NB4 (cell line): ENCODE results near the gene ANO10.
A peak's percentile ranks its signal among the peaks of the same experiment; 100 is the strongest.

ENCODE experiments used
- DNase-seq: peaks from one replicate; pipeline ENCODE4 v3.0.0; 2010; ENCODE audit warnings: low read depth
- H3K4me3 ChIP-seq: one replicate; pipeline ENCODE4 v1.5.1; 2011; ENCODE audit warnings: mild to moderate bottlenecking, low read depth, low read length, moderate library complexity
- MAX ChIP-seq: IDR thresholded peaks from 2 replicates; pipeline ENCODE4 v1.6.1; 2011; ENCODE audit warnings: low read depth, low read length
- MYC ChIP-seq: IDR thresholded peaks from 2 replicates; pipeline ENCODE4 v1.6.1; 2011; ENCODE audit warnings: low read depth, low read length
- POLR2A ChIP-seq: IDR thresholded peaks from 2 replicates; pipeline ENCODE4 v1.6.1; 2011; ENCODE audit warnings: mild to moderate bottlenecking; ENCODE audit not compliant: insufficient read length; ENCODE audit errors: extremely low read depth
- TF ChIP-seq, protein P1 (sequence below): IDR thresholded peaks from one replicate; pipeline ENCODE4 v1.5.1; 2012; ENCODE audit warnings: low read depth, low read length

The ANO10 gene

DNA sequence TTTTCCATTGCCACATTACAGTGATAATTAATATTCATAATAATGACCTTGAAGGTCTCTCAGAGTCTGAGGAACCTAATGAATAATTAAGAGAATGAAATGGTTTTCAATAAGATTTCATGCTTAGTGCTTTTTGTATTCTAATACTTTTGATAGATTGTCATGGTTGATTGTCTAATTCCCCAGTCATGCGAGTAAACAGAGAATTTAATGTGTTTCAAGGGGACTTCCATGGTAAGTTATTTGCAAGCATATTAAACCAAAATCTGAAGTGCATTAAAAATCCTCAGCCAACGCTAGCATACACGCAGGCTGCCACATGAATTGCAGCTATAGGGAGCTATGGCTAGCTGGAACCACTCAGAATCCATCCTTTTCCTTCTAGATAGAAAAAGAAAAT is 18.9 kb upstream of the ANO10 start:
- no peak for DNase-seq
- TF ChIP-seq MYC (no peak), POLR2A (no peak), MAX (no peak)
- TF ChIP-seq, protein P1, sequence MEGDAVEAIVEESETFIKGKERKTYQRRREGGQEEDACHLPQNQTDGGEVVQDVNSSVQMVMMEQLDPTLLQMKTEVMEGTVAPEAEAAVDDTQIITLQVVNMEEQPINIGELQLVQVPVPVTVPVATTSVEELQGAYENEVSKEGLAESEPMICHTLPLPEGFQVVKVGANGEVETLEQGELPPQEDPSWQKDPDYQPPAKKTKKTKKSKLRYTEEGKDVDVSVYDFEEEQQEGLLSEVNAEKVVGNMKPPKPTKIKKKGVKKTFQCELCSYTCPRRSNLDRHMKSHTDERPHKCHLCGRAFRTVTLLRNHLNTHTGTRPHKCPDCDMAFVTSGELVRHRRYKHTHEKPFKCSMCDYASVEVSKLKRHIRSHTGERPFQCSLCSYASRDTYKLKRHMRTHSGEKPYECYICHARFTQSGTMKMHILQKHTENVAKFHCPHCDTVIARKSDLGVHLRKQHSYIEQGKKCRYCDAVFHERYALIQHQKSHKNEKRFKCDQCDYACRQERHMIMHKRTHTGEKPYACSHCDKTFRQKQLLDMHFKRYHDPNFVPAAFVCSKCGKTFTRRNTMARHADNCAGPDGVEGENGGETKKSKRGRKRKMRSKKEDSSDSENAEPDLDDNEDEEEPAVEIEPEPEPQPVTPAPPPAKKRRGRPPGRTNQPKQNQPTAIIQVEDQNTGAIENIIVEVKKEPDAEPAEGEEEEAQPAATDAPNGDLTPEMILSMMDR: no peak
- no peak overlapping the region for H3K4me3 ChIP-seq

DNA sequence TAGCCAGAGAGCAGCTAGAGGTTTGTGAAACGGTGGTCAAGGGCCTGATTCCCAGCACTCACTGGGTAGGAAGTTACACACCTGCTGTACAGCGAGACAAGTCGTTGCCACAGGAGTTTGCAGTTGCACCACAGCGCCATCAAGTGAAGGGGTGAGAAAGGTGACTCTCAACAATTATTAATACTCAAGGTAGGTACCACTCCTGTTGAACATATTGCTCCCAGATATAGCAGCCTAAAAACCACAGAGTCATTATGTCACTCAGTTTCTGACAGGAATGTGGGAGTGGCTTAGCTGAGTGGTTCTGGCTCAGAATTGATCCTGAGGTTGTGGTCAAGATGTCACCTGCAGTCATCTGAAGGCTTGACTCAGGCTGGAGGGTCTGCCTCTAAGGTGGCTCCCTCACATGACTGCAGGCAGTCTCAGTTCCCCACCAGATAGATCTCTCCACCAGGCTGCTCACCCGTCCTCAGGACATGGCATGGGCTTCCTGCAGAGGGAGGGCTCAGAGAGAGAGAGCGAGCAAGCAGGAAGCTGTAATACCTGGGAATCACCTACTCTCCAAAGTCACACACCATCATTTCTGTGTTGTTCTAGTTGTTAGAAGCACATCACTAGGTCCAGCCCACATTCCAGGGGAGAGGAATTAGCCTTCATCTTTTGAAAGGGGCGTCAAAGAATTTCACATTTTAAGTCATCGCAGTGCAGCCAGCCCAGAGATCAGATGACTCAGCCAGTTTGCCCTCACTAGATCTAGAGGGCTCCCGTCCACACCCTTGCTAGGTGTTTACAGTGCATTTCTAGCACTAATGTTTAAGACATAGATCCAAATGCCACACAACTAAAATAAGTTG is 17.0 kb upstream of the ANO10 start:
- H3K4me3 ChIP-seq: no peak overlapping the region
- DNase-seq: peak; percentile 7
- TF ChIP-seq MYC (no peak), MAX (no peak), POLR2A (no peak)
- TF ChIP-seq, protein P1: peak; percentile 26

DNA sequence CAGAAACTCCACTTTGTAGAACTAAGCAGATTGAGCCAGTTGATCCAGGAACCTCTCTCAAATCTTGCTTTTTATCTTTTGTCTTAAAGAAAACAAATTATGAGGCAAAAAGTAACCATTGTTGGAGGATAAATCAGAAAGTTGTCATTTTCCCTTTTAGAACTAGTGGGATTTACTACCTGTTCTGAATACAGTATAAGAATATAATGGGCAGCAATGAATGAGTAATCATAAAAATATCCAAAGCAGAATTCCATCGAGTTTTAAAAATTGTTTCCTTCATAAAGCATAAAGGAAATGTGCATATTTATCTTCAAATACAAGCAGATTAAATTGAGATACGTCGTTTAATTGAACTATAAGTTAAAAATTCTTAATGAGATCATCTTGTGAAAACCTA is 15.9 kb upstream of the ANO10 start:
- TF ChIP-seq MAX: no peak
- TF ChIP-seq POLR2A: no peak
- TF ChIP-seq, protein P1: no peak
- TF ChIP-seq MYC: no peak
- no peak overlapping the region for H3K4me3 ChIP-seq
- DNase-seq: no peak

DNA sequence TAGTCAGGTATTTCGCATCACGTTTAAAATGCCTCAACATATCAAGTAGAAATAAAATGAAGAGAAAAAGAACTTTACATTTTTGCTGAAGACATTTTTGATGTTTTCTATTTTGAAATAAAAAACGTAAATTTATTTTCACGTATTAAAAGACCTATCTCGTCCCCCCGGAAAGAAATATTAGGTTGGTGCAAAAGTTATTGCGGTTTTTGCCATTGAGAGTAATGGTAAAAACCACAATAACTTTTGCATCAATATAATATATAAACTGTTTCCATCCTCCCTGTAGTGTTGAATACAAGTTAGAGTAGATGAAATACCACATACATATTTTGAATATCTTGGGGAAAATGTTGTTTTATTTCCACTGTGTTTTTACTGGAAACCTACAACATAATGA is 11.2 kb upstream of the ANO10 start:
- H3K4me3 ChIP-seq: no peak overlapping the region
- TF ChIP-seq, protein P1: no peak
- TF ChIP-seq MAX (no peak), POLR2A (no peak), MYC (no peak)
- no peak for DNase-seq

DNA sequence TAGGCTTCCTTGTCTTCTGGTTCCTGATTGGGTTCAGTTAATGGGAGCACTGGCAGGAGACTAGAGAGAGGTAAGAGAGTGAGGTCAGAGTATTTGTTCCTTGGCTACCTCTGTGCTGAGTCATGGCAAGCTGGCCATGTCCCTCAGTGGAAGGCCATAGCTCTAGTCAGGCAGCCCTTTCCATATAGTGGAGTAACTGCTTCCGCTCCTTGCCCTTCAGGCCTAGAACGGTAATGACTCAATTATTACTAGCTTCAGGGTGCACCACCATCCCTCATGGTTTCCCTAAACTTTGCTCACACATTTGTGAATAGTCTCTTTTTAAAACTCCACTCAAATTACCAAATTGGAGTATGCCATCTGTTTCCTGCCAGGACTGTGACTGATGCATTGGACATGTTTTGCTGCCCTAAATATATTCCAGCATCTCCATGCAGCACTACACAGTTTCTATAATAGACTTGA is 10.5 kb upstream of the ANO10 start:
- H3K4me3 ChIP-seq: no peak overlapping the region
- no peak for DNase-seq
- TF ChIP-seq MYC: no peak

- TF ChIP-seq, protein P1: no peak
- no peak for TF ChIP-seq MAX
- TF ChIP-seq MYC: no peak
- TF ChIP-seq POLR2A: no peak
- DNase-seq: no peak
- H3K4me3 ChIP-seq: no peak overlapping the region
Measured at GRCh38 chr3:43629741-43630140, 7.9 kb upstream of the ANO10 start.
